ENCODE data around the gene UPK2. TPM values are rescaled to one million over a fixed set of nuclear protein-coding genes. Genes with fewer than 3 reads are reported as not detected.

Gene UPK2
- total and polyA plus RNA-seq, 2 of the 13 experiments (the other 11 are each of a cell fraction or from before 2014, with no cell fraction given): not detected

- H3K9ac ChIP-seq (ENCODE audit: insufficient read depth, low read depth, low read length): peak overlapping the region; percentile 69
- intact Hi-C loops (cut with micrococcal nuclease; ENCODE audit: unreplicated experiment) (no loop called here), in situ Hi-C loops (cut with HindIII; ENCODE audit: extremely low pct_ligation_motif_present, low pct_unique_long_range_greater_than_20kb) (no loop called here)
- H3K79me2 ChIP-seq (ENCODE audit: insufficient read depth, low read length): peaks cover 19% of the 10 kb centered on the region
- POLR2A ChIA-PET: interaction anchor here (1.1 to 1.4 kb wide), 5 partner anchors 8 to 126 kb away, joined by 3 to 8 read pairs (median 3); partner anchors contain the start of genes BCL9L, DDX6 and RPS25
- H3K4me1 ChIP-seq (ENCODE audit: insufficient read depth, low read length): peaks cover 100% of the 10 kb centered on the region
- WGBS (ENCODE audit: low lambda C conversion rate): 10% methylated on average over 8 of the region's 8 CpGs
- peak overlapping the region; percentile 82 for H3K4me2 ChIP-seq (ENCODE audit: low read depth, low read length)
- no peaks in the 10 kb centered on the region for H3K27me3 ChIP-seq (ENCODE audit: control insufficient read depth in 1 of 2, insufficient read depth in 2 of 2, low read length in 2 of 2)
- DNase-seq (ENCODE audit: low spot score): peak; percentile 54
- H3K4me3 ChIP-seq (replicated peaks in 1 of 3; ENCODE audit: insufficient read depth in 1 of 3, low read depth in 2 of 3, low read length in 3 of 3): peak overlapping the region in 1 of 3 experiments; percentile 69; a peak in 2 of 6 replicates
- no peak for ATAC-seq
- H4K20me1 ChIP-seq (ENCODE audit: insufficient read depth, low read length): no peaks in the 10 kb centered on the region
- BruUV-seq (replicated peaks): TSS peak; percentile 7
- CTCF ChIA-PET (ENCODE audit: low intra/inter-chr PET ratio, low total read pairs): no interaction called here
- H3K27ac ChIP-seq (ENCODE audit: extremely low read length, insufficient read depth, low read length): peak overlapping the region; percentile 86
- FAIRE-seq: peak; percentile 81
- H2AFZ ChIP-seq (ENCODE audit: low read length): no peak overlapping the region
- no peaks in the 10 kb centered on the region for H3K36me3 ChIP-seq (replicated peaks in 1 of 2; ENCODE audit: control insufficient read depth in 1 of 2, insufficient read depth in 2 of 2, low read length in 2 of 2)
- no peaks in the 10 kb centered on the region for H3K9me3 ChIP-seq (ENCODE audit: low read length)
- TF ChIP-seq ZNF749 (CRISPR knock-in tag; IDR thresholded peaks at IDR 0.05; ENCODE audit: borderline replicate concordance) (no peak), PAXIP1 (CRISPR knock-in tag; conservative IDR thresholded peaks at IDR 0.05) (peak; percentile 34; the same call in 1 of the 2 replicates), ZNF766 (CRISPR knock-in tag; IDR thresholded peaks at IDR 0.05; ENCODE audit: borderline replicate concordance) (no peak), TIGD3 (CRISPR knock-in tag; IDR thresholded peaks at IDR 0.05; ENCODE audit: borderline replicate concordance) (no peak), ZNF574 (CRISPR knock-in tag; IDR thresholded peaks at IDR 0.05) (no peak; the same call in 1 of the 2 replicates), KLF6 (CRISPR knock-in tag; IDR thresholded peaks at IDR 0.05) (0 out of 2 replicates have a peak, but pooled peaks have one; percentile 3), PTBP1 (IDR thresholded peaks at IDR 0.05; ENCODE audit: low read depth, low read length, poor library complexity, severe bottlenecking) (no peak), ELF1 (CRISPR knock-in tag; IDR thresholded peaks at IDR 0.05) (no peak), TCF7L2 (IDR thresholded peaks at IDR 0.05; ENCODE audit: low read depth, low read length) (no peak), HOXA3 (CRISPR knock-in tag; IDR thresholded peaks at IDR 0.05) (peak; percentile 49), PATZ1 (CRISPR knock-in tag; IDR thresholded peaks at IDR 0.05) (peak; percentile 65), SRSF9 (IDR thresholded peaks at IDR 0.05; ENCODE audit: borderline replicate concordance, insufficient read depth, low read depth, low read length, poor library complexity, severe bottlenecking) (no peak), MEIS1 (CRISPR knock-in tag; IDR thresholded peaks at IDR 0.05; ENCODE audit: borderline replicate concordance) (no peak), ZNF343 (CRISPR knock-in tag; IDR thresholded peaks at IDR 0.05) (no peak)
Observed at GRCh38 chr11:118916842-118917388, 39.2 kb upstream of the UPK2 start.

All from HepG2 (cell line).